A549 (cell line): Measurements from ENCODE around the gene DMRTB1. TPM values are rescaled to one million over a fixed set of nuclear protein-coding genes. Genes with fewer than 3 reads are reported as not detected.

Experiments
- ATAC-seq, 2 experiments: fragments of 200-7000 bp in 1 of 2; fragments of >200 bp in 1 of 2; cut with Nextera tagmentation in 1 of 2; cut with Tn5 transposase in 1 of 2; 3 replicates each; pipeline versions ENCODE4 v1.8.0 to v1.9.1; 2018 to 2020; ENCODE audit warnings: mild to moderate bottlenecking in 1 of 2, moderate library complexity in 1 of 2
- CTCF ChIA-PET: fragments of 300-600 bp; sonication (Branson Sonifier 250); formaldehyde crosslinking; extraction: SDS; loops from one replicate; lab custom pipeline; 2021; ENCODE audit warnings: antibody characterized with exemption, inconsistent platforms; lab: Yijun Ruan, JAX
- POLR2A ChIA-PET: fragments of 350-600 bp; formaldehyde crosslinking; extraction: SDS; loops from one replicate; lab custom pipeline; 2021; ENCODE audit warnings: antibody characterized with exemption, inconsistent platforms; lab: Yijun Ruan, JAX
- DNase-seq, 2 experiments: peaks; one replicate each; pipeline versions ENCODE4 v3.0.0 to v3.0.0-alpha.2; 2011 to 2016; ENCODE audit warnings: low read depth in 1 of 2, low spot score in 1 of 2
- FAIRE-seq: peaks from 2 replicates; lab custom pipeline; 2011; peaks lifted over from hg19 to GRCh38; lab: Jason Lieb, UNC
- H3K27ac ChIP-seq, 2 experiments: fragments of >200 bp; sonication (Bioruptor Twin); formaldehyde crosslinking; 3 replicates each; pipeline ENCODE4 v1.5.1; 2016 to 2017
- H3K4me1 ChIP-seq: fragments of >200 bp; sonication (Bioruptor Twin); formaldehyde crosslinking; 3 replicates; pipeline ENCODE4 v1.6.1; 2016
- H3K4me2 ChIP-seq: fragments of >200 bp; sonication (Bioruptor Twin); formaldehyde crosslinking; 3 replicates; pipeline ENCODE4 v1.6.1; 2016
- H3K4me3 ChIP-seq: fragments of >200 bp; sonication (Bioruptor Twin); formaldehyde crosslinking; 3 replicates; pipeline ENCODE4 v1.5.1; 2016
- H3K9me3 ChIP-seq: fragments of >200 bp; sonication (Bioruptor Twin); formaldehyde crosslinking; 3 replicates; pipeline ENCODE4 v1.6.1; 2016
- ATOH8 ChIP-seq: fragments of 250-450 bp; sonication (Bioruptor Pico); IDR thresholded peaks from 2 replicates; pipeline ENCODE4 v1.5.0; 2020; ENCODE audit warnings: low read depth, mild to moderate bottlenecking, moderate library complexity
- BCL3 ChIP-seq: fragments of >200 bp; sonication (Bioruptor Twin); formaldehyde crosslinking; IDR thresholded peaks from 3 replicates; pipeline ENCODE4 v1.6.1; 2016
- BHLHE40 ChIP-seq: IDR thresholded peaks from 2 replicates; pipeline ENCODE4 v1.6.1; 2012; ENCODE audit warnings: low read depth, low read length, inconsistent platforms
- CBX8 ChIP-seq: fragments of 200-600 bp; sonication (generic); IDR thresholded peaks from 2 replicates; pipeline ENCODE4 v1.6.1; 2016
- CHD2 ChIP-seq: fragments of 150-350 bp; IDR thresholded peaks from 2 replicates; pipeline ENCODE4 v1.6.1; 2014; ENCODE audit warnings: low read length; ENCODE audit not compliant: partially characterized antibody
- CTCF ChIP-seq: fragments of >200 bp; sonication (Bioruptor Twin); formaldehyde crosslinking; IDR thresholded peaks from 3 replicates; pipeline ENCODE4 v1.5.1; 2016
- EHMT2 ChIP-seq: fragments of 200-600 bp; sonication (generic); IDR thresholded peaks from 2 replicates; pipeline ENCODE4 v1.6.1; 2016; ENCODE audit warnings: antibody characterized with exemption, low read depth, mild to moderate bottlenecking, moderate library complexity
- ESRRA ChIP-seq: fragments of 150-350 bp; IDR thresholded peaks from 2 replicates; pipeline ENCODE4 v1.6.1; 2014; ENCODE audit warnings: mild to moderate bottlenecking, low read length, borderline replicate concordance
- HEYL ChIP-seq: fragments of 250-450 bp; sonication (Bioruptor Pico); IDR thresholded peaks from 2 replicates; pipeline ENCODE4 v1.8.0; 2021; ENCODE audit warnings: mild to moderate bottlenecking, moderate library complexity
- HOXA7 ChIP-seq: fragments of 250-450 bp; sonication (Bioruptor Pico); IDR thresholded peaks from 2 replicates; pipeline ENCODE4 v1.5.0; 2020; ENCODE audit warnings: mild to moderate bottlenecking, moderate library complexity
- HOXB5 ChIP-seq: fragments of 250-450 bp; sonication (Bioruptor Pico); IDR thresholded peaks from 2 replicates; pipeline ENCODE4 v1.5.0; 2020; ENCODE audit warnings: mild to moderate bottlenecking, moderate library complexity
- JUN ChIP-seq, 2 experiments: fragments of >200 bp; sonication (Bioruptor Twin); formaldehyde crosslinking; IDR thresholded peaks; 2 replicates in 1 of 2; 3 replicates in 1 of 2; pipeline ENCODE4 v1.6.1; 2016 to 2017
- JUNB ChIP-seq: fragments of >200 bp; sonication (Bioruptor Twin); formaldehyde crosslinking; IDR thresholded peaks from 2 replicates; pipeline ENCODE4 v1.6.1; 2016
- KDM5A ChIP-seq: fragments of 200-600 bp; sonication (generic); IDR thresholded peaks from 2 replicates; pipeline ENCODE4 v1.6.1; 2016; ENCODE audit warnings: antibody characterized with exemption, mild to moderate bottlenecking
- MAFK ChIP-seq: fragments of 450-650 bp; IDR thresholded peaks from 2 replicates; pipeline ENCODE4 v1.6.1; 2014; ENCODE audit not compliant: partially characterized antibody
- MAX ChIP-seq: IDR thresholded peaks from 2 replicates; pipeline ENCODE4 v1.6.1; 2012
- RAD21 ChIP-seq, 2 experiments: fragments of >200 bp in 1 of 2; sonication (Bioruptor Twin) in 1 of 2; formaldehyde crosslinking in 1 of 2; IDR thresholded peaks in 1 of 2; conservative IDR thresholded peaks in 1 of 2; 2 replicates in 1 of 2; 3 replicates in 1 of 2; pipeline ENCODE4 v1.6.1; 2012 to 2018; ENCODE audit warnings: inconsistent platforms in 1 of 2
- RCOR1 ChIP-seq: fragments of 150-350 bp; IDR thresholded peaks from 2 replicates; pipeline ENCODE4 v1.6.1; 2014; ENCODE audit warnings: antibody characterized with exemption, low read length, low read depth
- RNF2 ChIP-seq: fragments of 200-600 bp; sonication (generic); IDR thresholded peaks from 2 replicates; pipeline ENCODE4 v1.6.1; 2016; ENCODE audit warnings: low read depth, mild to moderate bottlenecking, antibody characterized with exemption, moderate library complexity, borderline replicate concordance
- SREBF2 ChIP-seq: fragments of 450-650 bp; IDR thresholded peaks from 2 replicates; pipeline ENCODE4 v1.6.1; 2014; ENCODE audit warnings: mild to moderate bottlenecking, moderate library complexity
- TP53 ChIP-seq: fragments of 250-450 bp; sonication (Bioruptor Pico); IDR thresholded peaks from 2 replicates; pipeline ENCODE4 v1.5.0; 2021; ENCODE audit warnings: mild to moderate bottlenecking, moderate library complexity
- USF2 ChIP-seq: fragments of 450-650 bp; IDR thresholded peaks from 2 replicates; pipeline ENCODE4 v1.6.1; 2014; ENCODE audit warnings: antibody characterized with exemption
- ZC3H11A ChIP-seq: fragments of 450-650 bp; IDR thresholded peaks from 2 replicates; pipeline ENCODE4 v1.6.1; 2014; ENCODE audit warnings: antibody characterized with exemption, mild to moderate bottlenecking
- ZFP36 ChIP-seq: fragments of 450-650 bp; IDR thresholded peaks from 2 replicates; pipeline ENCODE4 v1.6.1; 2014; ENCODE audit warnings: borderline replicate concordance; ENCODE audit not compliant: partially characterized antibody
- ZSCAN20 ChIP-seq: fragments of 250-450 bp; sonication (Bioruptor Pico); IDR thresholded peaks from 2 replicates; pipeline ENCODE4 v1.8.0; 2022; ENCODE audit warnings: mild to moderate bottlenecking, moderate library complexity
- WGBS: methylation state at CpG from one replicate; pipeline ENCODE4 v1.1.6; 2017; ENCODE audit errors: missing lambda C conversion rate; 5-methylcytosine and 5-hydroxymethylcytosine counted together
- polyA plus RNA-seq, 4 experiments: library from polyadenylated mRNA; depleted of rRNA in 3 of 4; stranded (reverse); fragments of >200 nt; fragmentation: RNase III in 1 of 4; extraction: RNeasy Plus Mini Kit Qiagen cat#74134 plus additional on column Dnase treatment in 1 of 4; gene quantifications; 2 replicates in 3 of 4; 3 replicates in 1 of 4; pipeline ENCODE4 v1.2.3, GENCODE V29; 2011 to 2017

The DMRTB1 gene
- polyA plus RNA-seq, 2 of the 4 experiments (the other 2 are of a cell fraction): not detected

- TF ChIP-seq EHMT2 (no peak), RAD21 (conservative IDR thresholded peaks at IDR 0.05 in 1 of 2, IDR thresholded peaks at IDR 0.05 in 1 of 2) (no peak), ATOH8 (CRISPR knock-in tag) (no peak), RCOR1 (no peak), KDM5A (no peak), MAFK (no peak)
- TF ChIP-seq, all 56 proteins: peak for 0
- Histone ChIP-seq H3K4me2 (no peak overlapping the region), H3K27ac (no peak overlapping the region), H3K4me1 (no peaks in the 10 kb centered on the region), H3K4me3 (no peak overlapping the region), H3K9me3 (no peaks in the 10 kb centered on the region)
- no peak for DNase-seq
- no peak for ATAC-seq
- 63% methylated on average over 1 of the region's 1 CpG for WGBS
- POLR2A ChIA-PET: no interaction called here
- FAIRE-seq: no peak
- CTCF ChIA-PET: interaction anchor here (1.7 kb wide), 1 partner anchor 143 kb away, joined by 5 read pairs; no protein-coding TSS in a partner anchor
These were observed 38.0 kb upstream of the DMRTB1 start for GRCh38 chr1:53421208-53421607.

- no peak for TF ChIP-seq ESRRA
- TF ChIP-seq RAD21 (conservative IDR thresholded peaks at IDR 0.05 in 1 of 2, IDR thresholded peaks at IDR 0.05 in 1 of 2): no peak
- no peak for TF ChIP-seq TP53
- no peak for TF ChIP-seq BCL3
- no peak for TF ChIP-seq JUN (IDR thresholded peaks at IDR 0.05)
These were observed 28.9 kb upstream of the DMRTB1 start for GRCh38 chr1:53430261-53430660.

GRCh38 chr1:53430779-53431178 is 28.4 kb upstream of the DMRTB1 start:
- TF ChIP-seq CBX8: no peak
- no peak for TF ChIP-seq CHD2
- no peak for TF ChIP-seq ZC3H11A
- no peak for TF ChIP-seq CTCF
- no peak for TF ChIP-seq ZSCAN20 (CRISPR knock-in tag)
- no peak for TF ChIP-seq USF2
- TF ChIP-seq HOXB5 (CRISPR knock-in tag): no peak
- TF ChIP-seq JUNB: no peak
- TF ChIP-seq MAX: no peak
- TF ChIP-seq HEYL (CRISPR knock-in tag): no peak
- no peak for TF ChIP-seq RAD21 (conservative IDR thresholded peaks at IDR 0.05 in 1 of 2, IDR thresholded peaks at IDR 0.05 in 1 of 2)
- TF ChIP-seq HOXA7 (CRISPR knock-in tag): no peak
- no peak for TF ChIP-seq SREBF2
- no peak for TF ChIP-seq ZFP36
- TF ChIP-seq RNF2: no peak
- no peak for TF ChIP-seq BHLHE40
- TF ChIP-seq, all 56 proteins: peak for 0
- H3K9me3 ChIP-seq: no peaks in the 10 kb centered on the region
- H3K4me1 ChIP-seq: no peaks in the 10 kb centered on the region
- DNase-seq: no peak
- ATAC-seq: no peak
- CTCF ChIA-PET: no interaction called here
- no peak overlapping the region for H3K27ac ChIP-seq
- POLR2A ChIA-PET: no interaction called here
- H3K4me3 ChIP-seq: no peak overlapping the region
- no peak overlapping the region for H3K4me2 ChIP-seq
- FAIRE-seq: no peak

More at GRCh38 chr1:53430261-53430660, 28.9 kb upstream of the DMRTB1 start:
- H3K27ac ChIP-seq: no peak overlapping the region
- H3K4me2 ChIP-seq: no peak overlapping the region
- no peak overlapping the region for H3K4me3 ChIP-seq
- WGBS: 47% methylated on average over 5 of the region's 5 CpGs
- no peak for DNase-seq
- no peaks in the 10 kb centered on the region for H3K4me1 ChIP-seq
- no peaks in the 10 kb centered on the region for H3K9me3 ChIP-seq
- ATAC-seq: 0 out of 6 replicates have a peak, but pooled peaks of 1 of the 2 experiments have one; percentile 26
- no peak for FAIRE-seq
- POLR2A ChIA-PET: no interaction called here
- CTCF ChIA-PET: no interaction called here
